ENCODE measurements around the gene PPP6R2.
"Not testable (repeated sequence)": the region's sequence is repeated elsewhere in the genome, so short reads cannot be mapped to it uniquely, and the experiment has no call there.

PPP6R2 gene

DNA sequence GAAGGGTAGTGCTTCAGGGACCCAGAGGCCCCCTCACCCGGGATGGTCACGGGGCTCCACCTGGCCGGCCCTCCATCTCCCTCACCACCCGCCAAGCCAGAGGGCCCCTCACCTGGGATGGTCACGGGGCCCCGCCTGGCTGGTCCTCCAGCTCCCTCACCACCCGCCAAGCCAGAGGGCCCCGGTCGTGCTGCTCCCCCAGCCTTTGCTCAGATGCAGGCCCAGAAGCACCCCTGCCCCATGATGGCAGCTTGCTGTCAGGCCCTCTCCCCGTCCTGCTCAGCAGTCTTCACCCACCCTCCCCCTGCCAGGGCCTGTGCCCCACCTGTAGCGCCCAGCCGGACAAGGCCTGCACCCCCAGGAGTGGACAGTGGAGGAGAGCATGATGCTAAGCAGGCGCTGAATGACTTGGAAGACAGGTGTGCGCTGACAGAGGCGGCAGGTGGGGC, 23.6 kb upstream of the PPP6R2 start:
- DNase-seq: no peak

DNA sequence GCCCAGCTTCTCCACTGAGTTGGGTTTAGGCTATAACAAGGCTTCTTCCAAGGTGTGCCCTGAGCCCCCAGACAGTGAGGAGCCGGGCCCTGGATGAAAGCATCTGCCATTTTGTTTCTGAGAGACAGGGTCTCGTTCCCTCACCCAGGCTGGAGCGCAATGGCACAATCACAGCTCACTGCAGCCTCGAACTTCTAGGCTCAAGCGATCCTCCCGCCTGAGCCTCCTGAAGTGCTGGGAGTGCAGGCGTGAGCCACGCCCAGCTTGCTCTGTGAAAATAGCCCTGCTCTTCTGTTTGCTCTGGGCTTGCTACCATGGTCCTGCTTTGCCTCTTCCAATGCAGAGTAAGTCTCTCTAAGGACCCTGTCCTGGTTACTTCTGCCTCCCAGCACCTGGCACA, 23.0 kb upstream of the PPP6R2 start:
- DNase-seq: no peak

DNA sequence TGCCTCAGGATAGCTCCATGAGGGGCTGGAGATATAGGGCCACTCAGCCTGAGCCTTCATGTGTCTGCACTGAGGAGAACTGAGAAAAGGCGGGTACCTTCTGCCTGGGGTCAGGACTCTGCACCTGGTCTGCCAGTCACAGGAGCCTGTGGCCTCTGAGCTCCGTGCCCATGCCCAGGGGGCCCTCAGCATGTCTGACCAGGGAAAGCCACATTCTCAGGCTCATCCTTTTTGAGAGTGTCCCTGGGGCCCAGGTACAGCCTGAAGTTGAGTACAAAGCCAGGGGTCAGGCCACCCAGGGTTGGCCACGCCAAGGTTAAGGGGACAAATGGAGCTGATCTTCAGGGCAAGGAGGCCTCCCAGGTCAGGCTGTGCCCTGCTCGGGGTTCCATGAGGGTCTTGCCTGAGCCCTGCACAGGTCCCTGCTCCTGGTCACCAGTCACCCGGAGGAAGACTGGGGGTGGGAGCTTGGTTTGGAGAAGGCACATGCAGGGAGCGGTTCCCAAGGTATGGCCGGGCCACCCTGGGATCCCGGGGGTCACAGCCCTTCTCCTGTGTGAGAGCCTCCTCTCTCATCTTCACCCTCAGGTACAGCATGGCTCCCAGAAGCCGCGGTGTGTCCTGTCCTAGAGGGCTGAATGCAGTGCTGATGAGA, 22.3 kb upstream of the PPP6R2 start:
- no peak for DNase-seq

DNA sequence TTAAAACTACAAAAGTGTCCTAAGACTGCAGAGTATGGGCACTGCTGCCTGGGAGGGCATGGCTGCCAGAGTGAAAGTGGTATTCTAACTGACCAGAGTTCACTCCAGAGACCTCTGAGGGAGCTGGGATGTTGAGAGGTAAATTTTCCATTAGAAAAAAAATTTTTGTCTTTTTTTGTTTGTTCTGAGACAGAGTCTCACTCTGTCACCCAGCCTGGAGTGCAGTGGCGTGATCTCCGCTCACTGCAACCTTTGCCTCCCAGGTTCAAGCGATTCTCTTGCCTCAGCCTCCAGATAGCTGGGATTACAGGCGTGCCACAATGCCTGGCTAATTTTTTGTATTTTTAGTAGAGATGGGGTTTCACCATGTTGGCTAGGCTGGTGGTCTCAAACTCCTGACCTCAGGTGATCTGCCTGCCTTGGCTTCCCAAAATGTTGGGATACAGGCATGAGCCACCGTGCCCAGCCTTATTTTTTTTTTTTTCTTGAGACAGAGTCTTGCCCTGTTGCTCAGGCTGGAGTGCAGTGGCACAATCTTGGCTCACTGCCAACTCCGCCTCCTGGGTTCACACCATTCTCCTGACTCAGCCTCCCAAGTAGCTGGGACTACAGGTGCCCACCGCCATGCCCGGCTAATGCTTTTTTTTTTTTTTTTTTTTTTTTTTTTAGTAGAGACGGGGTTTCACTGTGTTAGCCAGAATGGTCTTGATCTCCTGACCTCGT, 20.6 kb upstream of the PPP6R2 start:
- not testable (repeated sequence) for DNase-seq

DNA sequence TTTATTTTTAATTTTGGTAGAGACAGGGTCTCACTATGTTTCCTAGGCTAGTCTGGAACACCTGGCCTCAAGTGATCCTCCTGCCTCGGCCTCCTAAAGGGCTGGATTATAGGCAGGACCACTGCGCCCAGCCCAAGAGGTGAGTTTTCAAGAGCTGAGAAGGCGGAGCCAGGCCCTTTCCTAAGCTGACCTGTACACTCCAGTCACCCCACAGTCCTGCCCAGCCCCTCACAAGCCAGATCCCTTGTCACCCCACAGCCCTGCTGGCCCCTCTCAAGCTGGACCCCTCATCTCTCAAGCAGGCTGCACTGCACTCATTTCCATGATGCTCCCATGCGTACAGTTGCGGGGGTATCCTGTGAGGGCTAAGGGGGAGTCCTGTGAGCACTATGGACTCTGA, 19.2 kb upstream of the PPP6R2 start:
- DNase-seq: no peak

DNA sequence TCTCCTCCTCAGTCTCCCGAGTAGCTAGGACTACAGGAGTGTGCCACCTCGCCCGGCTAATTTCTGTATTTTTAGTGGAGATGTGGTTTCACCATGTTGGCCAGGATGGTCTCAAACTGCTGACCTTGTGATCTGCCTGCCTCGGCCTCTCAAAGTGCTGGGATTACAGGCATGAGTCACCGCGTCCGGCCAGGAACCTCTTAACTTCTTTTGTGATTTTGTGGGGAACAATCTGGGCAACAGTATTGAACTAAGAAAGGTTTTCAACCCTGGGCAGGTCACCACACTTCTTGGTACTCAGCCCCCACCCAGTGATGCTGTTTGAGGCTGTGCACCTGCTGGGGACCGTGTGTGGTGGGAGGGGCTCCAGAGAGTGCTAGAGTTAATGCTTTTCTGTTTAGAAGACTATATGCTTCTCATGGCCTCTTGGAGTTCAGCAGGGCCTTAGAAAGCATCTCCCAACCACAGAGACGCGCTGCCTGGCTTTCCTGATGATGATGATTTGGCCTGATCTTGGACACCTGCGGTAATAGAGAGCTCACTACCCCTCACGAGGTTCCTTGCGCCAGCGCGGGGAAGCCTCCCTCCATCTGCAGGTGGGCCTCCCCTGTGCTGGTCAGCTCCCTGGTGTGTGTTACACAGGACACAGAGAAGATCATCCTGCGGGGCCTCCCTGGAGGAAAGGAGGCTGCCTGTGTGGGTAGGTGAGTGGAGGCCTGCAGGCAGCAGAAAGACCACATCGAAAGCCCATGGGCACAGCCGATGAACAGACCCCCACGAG, 17.5 kb upstream of the PPP6R2 start:
- DNase-seq: no peak

DNA sequence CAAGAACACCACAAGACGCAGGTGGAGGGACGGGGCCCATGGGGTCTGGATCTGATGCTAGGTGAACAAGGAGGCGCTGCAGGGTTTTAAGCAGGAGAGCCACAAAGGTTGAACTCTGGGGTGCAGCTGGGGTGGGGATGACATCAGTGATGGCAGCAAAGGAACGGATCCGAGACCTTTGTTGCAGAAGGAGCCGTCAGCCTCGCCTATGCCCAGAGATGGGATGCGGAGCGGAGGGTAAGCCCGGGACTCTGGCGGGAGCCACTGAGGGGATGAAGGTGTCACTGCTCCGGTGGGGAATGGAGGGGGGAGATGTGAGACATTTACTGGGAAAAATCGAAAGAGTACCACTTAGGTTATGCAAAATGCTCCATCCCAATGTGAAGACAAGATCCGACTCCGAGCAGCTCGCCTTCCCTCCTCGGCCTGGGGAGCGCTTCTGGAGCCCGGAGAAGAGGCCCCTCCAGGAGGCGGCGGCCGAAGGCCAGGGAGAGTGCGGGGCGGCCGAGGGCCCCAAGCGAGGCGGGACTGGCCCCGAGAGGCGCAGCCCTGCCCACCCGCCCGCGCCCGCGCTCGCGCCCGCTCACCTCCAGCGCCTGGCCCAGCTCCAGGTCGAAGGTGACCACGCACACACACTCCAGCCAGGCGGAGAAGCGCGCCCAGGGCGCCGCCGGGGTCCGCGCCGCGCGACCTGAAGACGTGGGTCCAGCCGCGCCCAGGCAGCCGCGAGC, 16.7 kb upstream of the PPP6R2 start:
- no peak for DNase-seq

DNA sequence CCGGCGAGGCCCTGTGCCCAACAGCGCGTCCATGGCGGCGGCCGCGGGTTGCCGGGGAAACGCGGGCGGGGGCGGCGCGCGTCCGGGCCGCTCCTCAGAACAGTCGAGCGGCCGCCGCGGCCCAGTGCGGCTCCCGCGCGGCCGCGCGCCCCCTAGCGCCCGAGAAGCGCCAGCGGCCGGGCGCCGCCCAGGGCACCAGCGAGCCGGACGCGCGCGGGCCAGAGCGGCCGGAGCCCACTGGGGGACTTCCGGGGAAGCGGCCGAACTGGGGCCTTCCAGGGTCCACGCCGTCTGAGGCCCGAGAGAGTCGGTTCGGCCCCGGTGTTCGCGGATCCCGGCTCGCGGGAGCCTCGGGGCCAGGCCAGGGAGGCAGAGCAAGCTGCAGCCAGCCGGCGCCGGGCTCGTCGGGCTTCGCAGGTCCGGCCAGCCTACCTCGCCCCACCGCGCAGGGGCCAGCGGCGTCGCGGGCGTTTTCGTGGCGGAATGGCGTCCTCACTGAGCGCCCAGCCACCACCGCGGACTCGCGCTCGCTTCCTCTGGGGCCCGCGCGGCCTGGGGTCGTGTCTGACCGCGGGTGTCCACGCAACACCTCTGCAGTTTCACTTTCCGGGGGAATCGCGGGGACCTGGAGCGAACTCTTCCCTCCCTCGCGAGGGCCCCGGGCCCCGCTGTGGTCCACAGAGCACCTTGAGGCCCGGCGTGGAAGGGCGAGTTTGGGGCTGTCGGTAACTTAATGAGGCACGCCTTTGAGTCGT, 16.0 kb upstream of the PPP6R2 start, which contains the start of gene DENND6B:
DENND6B (minus strand) TSS at position 57 of the 755 bp plus-strand sequence; CDS start at position 33, 24 bp downstream.
- DNase-seq: no peak

DNA sequence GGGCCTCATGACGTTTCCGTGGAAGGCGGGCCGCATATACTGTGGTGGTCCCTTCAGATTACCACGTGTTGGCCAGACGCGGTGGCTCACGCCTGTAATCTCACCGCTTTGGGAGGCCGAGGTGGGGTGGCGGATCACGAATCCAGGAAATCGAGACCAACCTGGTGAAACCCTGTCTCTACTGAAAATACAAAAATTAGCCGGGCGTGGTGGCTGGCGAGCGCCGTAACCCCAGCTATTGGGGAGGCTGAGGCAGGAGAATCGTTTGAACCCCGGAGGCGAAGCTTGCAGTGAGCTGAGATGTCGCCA, 15.5 kb upstream of the PPP6R2 start:
- DNase-seq: no peak

DNA sequence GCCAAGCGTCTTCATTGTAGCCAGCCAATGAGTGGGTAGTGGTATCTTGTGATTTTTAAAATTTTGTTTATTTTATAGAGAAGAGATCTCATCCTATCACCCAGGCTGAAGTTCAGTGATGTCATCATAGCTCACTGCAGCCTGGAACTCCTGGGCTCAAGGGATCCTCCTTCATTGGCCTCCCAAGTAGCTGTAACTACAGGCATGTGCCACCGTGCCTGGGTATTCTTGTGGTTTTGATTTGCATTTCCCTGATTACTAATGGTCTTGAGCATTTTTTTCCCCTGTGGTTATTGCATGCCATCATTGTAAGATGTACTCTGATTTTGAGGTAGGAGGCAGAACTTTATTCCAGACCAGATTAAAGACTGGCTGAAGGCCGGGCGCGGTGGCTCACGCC, 13.9 kb upstream of the PPP6R2 start:
- DNase-seq: no peak

DNA sequence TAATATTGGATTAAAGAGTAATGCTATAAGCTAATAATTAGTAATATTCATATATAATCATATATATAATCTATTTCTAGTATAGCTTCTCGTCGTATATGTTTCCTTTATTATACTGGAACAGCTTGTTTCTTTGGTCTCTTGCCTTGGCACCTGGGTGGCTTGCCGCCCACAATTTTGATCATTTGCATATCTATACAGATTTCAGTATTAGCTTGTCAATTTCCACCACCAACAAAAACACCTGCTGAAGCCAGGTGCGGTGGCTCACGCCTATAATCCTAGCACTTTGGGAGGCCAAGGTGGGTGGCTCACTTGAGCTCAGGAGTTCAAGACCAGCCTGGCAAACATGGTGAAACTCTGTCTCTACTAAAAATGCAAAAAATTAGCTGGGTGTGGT, 8.7 kb upstream of the PPP6R2 start:
- not testable (repeated sequence) for DNase-seq

DNA sequence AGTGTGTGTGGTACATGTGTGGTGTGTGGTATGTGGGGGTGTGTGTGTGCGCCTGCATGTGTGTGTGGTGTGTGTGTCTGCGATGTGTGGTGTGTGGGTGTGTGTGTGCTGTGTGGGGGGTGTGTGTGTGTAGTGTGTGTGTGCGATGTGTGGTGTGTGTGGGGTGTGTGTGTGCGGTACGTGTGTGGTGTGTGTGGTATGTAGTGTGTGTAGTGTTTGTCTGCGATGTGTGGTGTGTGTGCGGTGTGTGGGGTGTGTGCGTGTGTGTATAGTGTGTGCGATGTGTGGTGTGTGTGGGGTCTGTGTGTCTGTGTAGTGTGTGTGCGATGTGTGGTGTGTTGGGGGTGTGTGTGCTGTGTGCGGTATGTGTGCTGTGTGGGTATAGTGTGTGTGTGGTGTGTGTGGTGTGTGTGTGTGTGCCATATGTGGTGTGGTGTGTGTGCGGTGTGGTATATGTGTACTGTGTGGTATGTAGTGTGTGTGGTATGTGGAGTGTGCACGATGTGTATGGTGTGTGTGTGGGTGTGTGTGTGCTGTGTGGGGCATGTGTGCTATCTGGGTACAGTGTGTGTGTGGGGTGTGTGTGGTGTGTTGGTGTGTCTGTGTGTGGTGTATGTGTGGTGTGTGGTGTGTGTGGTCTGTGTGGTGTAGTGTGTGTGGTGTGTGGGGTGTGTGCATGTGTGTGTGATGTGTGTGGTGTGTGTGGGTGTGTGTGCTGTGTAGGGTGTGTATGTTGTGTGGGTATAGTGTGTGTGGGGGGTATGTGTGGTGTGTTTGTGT, 5.7 kb upstream of the PPP6R2 start:
- DNase-seq: no peak

DNA sequence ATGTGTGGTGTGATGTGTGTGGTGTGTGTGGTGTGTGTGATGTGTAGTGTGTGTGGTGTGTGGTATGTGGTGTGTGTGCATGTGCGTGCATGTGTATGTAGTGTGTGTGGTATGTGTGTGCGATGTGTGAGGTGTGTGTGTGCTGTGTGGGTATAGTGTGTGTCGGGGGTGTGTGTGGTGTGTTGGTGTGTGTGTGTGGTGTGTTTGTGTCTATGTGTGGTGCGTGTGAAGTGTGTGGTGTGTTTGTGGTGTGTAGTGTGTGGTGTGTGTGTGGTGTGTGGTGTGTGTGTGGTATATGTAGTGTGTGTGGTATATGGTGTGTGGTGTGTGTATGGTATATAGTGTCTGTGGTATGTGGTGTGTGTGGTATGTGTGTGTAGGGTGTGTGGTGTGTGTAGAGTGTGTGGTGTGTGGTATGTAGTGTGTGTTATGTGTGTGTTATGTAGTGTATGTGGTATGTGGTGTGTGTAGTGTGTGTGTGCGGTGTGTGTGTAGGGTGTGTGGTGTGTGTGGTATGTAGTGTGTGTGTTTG, 5.0 kb upstream of the PPP6R2 start:
- DNase-seq: no peak

DNA sequence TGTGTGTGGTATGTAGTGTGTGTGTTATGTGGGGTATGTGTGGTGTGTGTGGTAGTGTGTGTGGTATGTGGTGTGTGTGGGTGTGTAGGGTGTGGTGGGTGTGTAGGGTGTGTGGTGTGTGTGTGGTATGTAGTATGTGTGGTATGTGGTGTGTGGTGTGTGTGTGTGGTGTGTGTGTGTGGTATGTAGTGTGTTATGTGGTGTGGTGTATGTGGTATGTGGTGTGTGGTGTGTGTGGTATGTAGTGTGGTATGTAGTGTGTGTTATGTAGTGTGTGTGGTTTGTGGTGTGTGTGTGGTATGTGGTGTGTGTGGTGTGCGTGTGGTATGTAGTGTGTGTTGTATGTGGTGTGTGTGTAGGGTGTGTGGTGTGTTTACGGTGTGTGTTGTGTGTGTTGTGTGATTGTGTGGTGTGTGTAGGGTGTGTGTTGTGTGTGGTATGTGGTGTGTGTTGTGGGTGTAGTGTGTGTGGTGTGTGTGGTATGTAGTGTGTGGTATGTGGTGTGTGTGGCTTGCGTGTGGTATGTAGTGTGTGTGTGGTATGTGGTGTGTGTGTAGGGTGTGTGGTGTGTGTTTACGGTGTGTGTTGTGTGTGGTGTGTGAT, 4.2 kb upstream of the PPP6R2 start:
- DNase-seq: no peak

DNA sequence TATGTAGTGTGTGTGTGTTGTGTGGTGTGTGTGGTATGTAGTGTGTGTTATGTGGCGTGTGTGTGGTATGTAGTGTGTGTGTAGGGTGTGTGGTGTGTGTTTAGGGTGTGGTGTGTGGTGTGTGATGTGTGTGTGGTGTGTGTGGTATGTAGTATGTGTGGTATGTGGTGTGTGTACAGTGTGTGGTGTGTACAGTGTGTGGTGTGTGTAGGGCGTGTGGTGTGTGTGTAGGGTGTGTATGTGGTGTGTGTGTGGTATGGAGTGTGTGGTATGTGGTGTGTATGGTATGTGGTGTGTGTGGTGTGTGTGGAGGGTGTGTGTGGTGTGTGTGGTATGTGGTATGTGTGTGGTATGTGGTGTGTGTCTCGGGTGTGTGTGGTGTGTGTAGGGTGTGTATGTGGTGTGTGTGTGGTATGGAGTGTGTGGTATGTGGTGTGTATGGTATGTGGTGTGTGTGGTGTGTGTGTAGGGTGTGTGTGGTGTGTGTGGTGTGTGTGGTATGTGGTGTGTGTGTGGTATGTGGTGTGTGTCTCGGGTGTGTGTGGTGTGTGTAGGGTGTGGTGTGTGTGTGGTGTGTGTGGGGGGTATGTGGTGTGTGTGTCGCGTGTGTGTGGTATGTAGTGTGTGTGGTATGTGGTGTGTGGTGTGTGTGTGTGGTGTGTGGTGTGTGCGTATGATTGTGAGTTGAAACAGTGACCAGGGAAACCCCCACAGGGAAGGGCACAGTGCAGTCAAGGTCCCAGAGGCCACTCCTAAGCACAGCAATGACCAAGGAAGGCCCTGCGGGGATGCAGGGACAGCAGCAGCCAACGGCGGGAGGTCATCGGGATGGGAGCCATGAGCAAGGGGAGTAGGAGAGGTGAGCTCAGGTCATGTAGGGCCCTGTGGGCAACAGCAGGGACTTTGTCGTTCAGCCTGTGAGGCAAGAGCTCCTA, 2.9 kb upstream of the PPP6R2 start:
- DNase-seq: no peak

DNA sequence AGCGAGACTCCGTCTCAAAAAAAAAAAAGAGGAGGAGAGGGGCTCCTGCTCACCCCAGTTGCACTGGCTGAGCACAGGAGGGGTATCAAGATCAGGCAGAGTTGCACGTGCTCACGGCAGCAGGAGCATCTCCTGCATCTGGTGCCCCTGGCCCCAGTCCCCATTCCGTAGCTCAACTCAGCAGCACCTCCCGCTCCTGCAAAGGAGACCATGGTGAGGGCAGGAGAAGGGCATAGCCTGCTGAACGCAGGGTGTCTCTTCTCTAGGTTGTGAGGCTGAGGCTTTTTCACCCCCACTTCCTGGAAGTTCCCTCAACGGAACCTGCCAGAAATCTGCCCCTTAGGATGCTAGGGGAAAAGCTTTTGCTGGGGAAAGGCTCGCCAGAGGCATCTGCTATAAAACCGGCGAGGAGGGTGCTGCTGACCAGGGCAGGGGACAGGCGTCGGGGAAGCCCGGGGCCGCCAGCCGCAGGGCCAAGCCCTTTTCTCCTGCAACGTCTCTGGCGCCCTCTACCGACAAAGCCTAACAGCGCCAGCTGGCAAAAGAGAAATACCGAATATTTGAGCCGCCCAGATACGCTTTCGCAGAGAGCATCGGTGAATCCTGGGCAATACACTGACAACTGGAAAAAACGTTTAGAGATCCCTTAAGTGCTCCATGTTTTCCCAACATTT, 1.0 kb upstream of the PPP6R2 start:
- peak in 1 of 2 experiments; percentile 63 for DNase-seq

DNA sequence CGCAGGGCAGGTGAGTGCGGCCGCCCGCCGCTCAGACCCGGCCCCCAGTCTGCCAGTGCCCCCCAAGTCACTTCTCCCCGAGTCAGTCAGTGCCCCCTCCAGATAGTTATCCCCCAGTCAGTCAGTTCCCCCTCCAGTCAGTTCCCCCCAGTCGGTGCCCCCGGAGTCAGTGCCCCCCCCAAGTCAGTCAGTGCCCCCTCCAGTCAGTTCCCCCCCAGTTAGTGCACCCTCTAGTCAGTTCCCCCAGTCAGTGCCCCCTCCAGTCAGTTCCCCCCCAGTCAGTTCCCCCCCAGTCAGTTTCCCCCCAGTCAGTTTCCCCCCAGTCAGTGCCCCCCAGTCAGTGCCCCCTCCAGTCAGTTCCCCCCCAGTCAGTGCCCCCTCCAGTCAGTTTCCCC, 411 bp downstream of the PPP6R2 start:
- no peak for DNase-seq

DNA sequence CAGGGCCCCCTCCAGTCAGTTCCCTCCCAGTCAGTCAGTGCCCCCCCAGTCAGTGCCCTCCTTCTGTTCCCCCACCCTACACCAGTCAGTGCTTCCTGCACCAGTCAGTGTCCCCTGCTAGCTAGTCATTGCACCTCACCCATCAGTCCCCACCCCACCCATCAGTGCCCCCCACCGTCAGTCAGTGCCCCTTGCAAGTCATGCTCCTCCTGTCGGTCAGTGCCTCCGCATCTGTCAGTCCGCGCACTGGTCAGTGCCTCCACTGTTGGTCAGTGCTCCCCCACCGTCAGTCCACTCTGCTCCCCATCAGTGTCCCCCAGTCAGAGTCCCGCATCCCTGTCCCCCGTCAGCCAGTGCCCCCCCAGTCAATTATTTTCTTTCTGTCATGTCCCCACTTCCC, 3.3 kb downstream of the PPP6R2 start:
- DNase-seq: no peak

DNA sequence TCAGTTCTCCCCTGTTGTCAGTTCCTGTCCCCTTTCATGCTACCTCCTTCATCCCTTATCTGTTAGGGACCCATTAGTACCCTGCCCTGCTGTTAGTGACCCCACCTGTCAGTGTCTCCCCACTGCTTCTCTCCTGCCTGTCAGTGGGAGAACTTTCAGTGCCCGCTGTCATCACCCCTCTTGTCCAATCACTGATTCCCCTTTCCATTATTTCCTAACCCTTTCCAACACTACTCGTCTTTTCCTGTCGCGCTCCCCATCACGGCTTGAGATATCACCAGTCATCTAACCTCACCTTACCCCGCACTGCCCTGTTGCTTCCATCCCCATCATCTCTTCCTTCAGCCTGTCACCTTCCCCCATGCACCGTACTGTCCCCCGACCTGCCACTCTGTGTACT, 4.0 kb downstream of the PPP6R2 start:
- DNase-seq: no peak

Measured in cerebellar nuclear complex (tissue), 1 donor.